Retinal pigment epithelial cell (primary cell): ENCODE results near the gene GUCY1A1.

Experiments used
- DNase-seq: peaks from one replicate; pipeline ENCODE4 v3.0.0-alpha.2; 2010; ENCODE audit warnings: low read depth
- H3K4me3 ChIP-seq: 2 replicates; pipeline ENCODE4 v1.5.1; 2011; ENCODE audit warnings: mild to moderate bottlenecking, low read length, control low read depth, moderate library complexity
- TF ChIP-seq, protein P1 (sequence below): conservative IDR thresholded peaks from 2 replicates; pipeline ENCODE4 v1.5.1; 2011; ENCODE audit warnings: low read depth, low read length, control low read depth, inconsistent platforms

GUCY1A1 gene

DNA sequence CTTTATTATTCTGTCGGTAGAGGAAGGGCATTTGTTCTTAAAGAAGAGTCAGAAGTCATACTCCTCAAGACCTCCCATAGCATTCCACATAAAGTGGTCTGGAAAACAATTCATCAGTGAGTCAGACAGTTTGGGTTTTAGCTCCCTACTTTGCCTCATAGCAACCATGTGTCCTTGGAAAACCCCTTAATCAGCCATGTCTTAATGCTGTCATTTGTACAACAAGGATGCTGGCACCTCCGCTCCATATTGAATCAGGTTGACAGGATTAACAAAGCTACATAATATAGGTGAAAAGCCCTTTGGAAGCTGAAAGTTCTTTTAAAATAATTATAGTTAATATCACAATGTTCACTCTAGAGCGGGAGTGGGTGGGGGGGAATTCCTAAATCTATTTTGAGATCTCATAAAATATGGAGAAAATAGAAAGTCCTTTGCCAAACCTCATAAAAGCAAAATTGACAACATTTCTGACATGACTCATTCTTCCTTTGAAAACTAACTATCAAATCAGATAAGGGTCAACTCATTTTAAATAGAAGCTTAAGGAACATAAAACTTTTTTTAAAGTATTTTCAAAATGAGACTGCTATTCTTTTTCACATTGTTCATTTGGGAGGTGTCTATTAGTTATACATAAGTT, 37.3 kb upstream of the GUCY1A1 start:
- TF ChIP-seq, protein P1, sequence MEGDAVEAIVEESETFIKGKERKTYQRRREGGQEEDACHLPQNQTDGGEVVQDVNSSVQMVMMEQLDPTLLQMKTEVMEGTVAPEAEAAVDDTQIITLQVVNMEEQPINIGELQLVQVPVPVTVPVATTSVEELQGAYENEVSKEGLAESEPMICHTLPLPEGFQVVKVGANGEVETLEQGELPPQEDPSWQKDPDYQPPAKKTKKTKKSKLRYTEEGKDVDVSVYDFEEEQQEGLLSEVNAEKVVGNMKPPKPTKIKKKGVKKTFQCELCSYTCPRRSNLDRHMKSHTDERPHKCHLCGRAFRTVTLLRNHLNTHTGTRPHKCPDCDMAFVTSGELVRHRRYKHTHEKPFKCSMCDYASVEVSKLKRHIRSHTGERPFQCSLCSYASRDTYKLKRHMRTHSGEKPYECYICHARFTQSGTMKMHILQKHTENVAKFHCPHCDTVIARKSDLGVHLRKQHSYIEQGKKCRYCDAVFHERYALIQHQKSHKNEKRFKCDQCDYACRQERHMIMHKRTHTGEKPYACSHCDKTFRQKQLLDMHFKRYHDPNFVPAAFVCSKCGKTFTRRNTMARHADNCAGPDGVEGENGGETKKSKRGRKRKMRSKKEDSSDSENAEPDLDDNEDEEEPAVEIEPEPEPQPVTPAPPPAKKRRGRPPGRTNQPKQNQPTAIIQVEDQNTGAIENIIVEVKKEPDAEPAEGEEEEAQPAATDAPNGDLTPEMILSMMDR = no peak
- no peak overlapping the region for H3K4me3 ChIP-seq
- peak; percentile 61 for DNase-seq

DNA sequence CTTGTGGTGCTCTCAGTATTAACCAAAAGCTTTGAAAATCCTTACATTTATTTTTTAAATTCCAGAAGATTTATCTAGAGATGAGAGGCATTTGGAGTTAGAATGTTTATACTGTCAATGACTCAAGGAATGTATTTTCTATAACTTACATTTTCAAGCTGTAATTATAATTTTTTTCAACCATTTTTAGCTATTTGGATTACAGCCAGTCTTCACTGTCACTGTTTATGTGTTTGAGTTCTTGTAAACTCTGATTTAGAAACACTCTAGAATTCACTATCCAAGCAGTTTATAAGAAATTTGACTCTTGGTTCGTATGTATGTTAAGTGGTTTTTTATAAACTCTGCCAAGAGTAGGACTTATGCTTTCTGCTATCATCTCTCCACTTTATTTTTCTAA, 36.7 kb upstream of the GUCY1A1 start:
- no peak for DNase-seq
- no peak overlapping the region for H3K4me3 ChIP-seq
- TF ChIP-seq, protein P1 = no peak

DNA sequence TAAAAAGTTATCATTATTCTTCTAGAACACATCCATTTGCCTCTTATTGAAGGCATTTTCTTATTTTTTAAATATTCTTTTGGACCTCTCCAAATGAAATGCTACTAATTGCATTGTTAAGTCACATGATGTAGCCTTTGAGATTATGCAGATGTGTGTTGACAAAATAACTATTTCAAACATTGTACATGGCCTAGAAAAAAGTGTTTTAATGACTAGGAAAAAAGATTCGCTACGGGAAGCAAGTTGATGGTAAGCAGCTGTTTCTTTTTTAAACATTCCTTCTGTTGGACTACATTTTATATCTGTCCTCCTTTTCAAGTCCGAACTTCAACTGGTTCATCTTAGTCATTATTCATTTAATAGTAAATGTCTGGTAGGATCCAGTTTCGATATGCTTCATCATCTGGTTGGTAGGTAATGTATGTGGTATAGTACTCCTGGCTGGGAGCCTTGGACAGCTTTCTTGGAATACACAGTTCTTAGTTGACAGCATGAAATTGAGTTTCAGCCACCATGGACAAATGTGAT, 34.3 kb upstream of the GUCY1A1 start:
- DNase-seq = no peak
- TF ChIP-seq, protein P1 = no peak
- no peak overlapping the region for H3K4me3 ChIP-seq

DNA sequence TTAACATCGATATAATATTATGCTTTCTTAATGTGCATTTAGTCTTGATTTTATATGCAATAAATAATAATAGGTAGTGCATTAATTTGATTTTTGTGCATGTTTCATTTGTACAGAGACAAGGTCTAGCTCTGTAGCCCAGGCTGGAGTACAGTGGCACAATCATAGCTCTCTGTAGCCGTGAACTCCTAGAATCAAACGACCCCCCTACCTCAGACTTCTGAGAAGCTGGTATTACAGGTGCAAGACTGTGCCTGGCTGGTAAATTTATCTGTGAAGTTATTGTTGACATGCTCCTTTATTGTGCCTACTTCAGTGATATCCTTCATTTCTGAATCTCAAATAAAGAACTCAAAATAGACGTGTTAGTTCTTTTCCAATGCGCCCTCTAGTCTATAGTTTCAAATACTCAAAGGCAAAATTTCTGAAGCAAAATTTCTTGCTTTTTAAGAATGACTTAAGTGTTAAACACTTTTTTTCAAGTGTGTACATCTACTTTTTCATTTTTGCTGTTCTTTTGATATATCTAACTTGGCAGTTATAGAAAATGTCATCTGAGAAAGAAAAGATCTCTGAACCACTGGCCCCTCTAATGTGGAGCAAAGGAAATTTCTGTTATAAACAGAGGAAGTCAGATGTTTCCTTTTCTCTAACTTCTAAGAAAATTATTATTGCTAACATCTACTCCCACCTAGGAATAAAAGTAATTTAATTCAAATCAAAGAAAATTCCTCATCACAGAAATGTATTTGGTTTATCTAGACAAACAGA, 28.3 kb upstream of the GUCY1A1 start:
- DNase-seq = no peak
- H3K4me3 ChIP-seq = no peak overlapping the region
- TF ChIP-seq, protein P1 = no peak

DNA sequence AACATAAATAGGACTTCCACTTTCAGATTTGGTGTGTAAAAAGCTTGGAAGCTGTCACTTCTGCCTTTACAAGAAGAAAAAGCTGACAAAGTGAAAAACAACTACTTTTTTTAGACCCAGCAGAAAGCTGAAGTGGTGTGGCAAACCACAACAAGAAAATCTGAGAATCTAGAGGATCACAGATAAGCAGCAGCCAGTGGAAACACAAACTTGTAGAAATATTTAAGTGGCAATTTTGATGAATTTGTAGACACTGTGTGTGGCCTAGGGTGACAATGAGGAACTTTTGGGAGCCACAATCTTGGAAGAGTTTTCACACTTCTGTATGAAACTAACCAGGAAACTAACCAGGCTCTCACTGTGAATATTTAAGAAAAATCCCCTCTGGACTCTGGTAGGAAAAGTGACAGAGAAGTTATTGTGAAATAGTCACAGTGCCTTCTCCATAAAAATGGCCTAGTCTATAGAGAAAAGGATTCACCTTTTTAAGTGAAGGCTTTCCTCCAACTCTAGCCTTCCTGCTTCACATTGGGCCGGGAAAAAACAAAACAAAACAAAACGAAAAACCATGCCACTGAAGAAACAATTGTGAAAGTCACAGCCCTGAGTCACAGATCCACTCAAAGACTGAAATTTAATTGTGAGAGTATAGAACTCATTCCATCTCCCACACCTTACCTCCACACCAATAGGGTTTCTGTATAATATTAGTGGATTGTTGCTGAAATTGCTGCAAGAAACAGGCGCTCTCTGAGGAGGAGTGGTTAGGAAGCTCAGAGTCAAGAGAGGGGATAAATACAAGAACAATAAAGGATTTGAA, 26.7 kb upstream of the GUCY1A1 start:
- TF ChIP-seq, protein P1 = no peak
- H3K4me3 ChIP-seq = no peak overlapping the region
- DNase-seq = no peak

DNA sequence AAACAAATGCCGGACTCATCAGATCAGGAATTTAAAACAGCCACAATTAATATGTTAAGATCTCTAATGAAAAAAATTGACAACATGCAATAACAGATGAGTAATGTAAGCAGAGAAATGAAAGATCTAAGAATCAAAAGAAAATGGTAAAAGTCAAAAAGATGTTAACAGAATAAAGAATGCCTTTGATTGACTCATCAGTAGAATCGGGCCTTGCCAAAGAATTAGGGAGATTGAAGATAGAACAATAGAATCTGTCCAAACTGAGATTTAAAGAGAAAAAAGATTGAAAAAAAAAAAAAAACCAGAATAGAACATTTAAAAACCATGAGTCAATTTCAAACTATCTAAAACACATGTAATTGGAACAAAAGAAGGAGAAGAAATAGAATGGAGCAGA, 25.9 kb upstream of the GUCY1A1 start:
- no peak overlapping the region for H3K4me3 ChIP-seq
- TF ChIP-seq, protein P1 = no peak
- no peak for DNase-seq
